Activated CD4-positive, alpha-beta T cell treated with anti-CD3 and anti-CD28 coated beads, Interleukin-2, Interleukin-6, amounts not matched to agents 100 ng/mL and 50 ng/mL, durations not matched to agents 16 hours and 8 hours (primary cell): ENCODE measurements around the gene UPK3A.
"Not testable (repeated sequence)": the region's sequence is repeated elsewhere in the genome, so short reads cannot be mapped to it uniquely, and the experiment has no call there.

Experiments
- DNase-seq: peaks from one replicate; pipeline ENCODE4 v3.0.0-alpha.2; 2020

Gene UPK3A

DNA sequence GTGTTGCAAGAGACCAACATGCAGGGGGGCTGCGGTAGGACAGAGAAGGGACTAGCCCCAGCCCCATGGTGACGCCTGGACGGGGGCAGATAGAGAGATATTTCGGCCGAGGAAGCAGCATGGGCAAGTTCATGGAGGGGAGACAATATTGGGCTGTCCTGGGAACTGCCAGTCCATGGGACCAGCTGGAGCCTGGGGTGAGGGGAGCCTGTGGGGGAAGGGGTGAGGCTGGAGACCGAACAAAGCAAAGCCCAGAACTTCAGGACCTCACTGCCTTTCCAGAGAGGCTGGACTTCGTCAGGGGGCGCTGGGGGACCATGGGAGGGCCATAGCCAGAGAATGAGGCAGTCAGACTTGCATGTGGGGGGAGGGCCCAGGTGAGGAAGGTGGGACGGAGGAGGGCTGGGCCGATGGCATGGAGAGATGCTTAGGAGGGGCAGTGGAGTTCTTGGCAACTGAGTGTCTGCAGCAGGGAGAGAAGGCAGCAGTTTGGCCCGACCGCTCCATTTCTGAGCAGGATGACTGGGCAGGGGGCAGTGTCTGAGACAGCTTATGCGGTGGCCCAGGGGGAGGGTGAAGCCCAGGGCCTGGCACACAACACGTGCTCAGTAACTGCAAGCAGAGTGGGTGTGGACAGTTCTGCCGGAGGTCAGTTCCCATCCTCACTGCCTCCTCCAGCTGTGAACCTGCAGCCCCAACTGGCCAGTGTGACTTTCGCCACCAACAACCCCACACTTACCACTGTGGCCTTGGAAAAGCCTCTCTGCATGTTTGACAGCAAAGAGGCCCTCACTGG is 712 bp downstream of the UPK3A start:
- DNase-seq: no peak

DNA sequence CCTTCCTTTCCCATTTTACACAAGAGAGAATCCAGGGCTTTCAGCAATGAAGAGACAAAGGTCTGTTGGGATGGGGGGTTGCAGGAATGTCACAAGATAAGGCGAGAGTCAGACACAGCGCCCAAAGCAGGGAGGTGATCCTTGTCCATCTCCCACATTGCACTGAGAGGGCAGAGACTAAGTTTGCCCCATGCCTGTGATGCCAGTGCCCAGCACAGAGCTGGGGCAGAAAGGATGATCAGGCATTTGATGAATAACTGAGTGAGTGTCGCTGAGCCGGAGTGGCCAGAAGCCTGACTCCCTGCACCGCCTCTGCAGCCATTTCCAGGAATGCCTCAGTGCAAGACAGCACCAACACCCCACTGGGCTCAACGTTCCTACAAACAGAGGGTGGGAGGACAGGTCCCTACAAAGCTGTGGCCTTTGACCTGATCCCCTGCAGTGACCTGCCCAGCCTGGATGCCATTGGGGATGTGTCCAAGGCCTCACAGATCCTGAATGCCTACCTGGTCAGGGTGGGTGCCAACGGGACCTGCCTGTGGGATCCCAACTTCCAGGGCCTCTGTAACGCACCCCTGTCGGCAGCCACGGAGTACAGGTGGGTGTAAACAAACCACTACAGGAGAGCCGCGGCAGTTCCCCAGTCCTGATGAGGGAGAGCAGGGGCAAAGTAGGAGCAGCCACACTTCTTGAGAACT is 2.3 kb downstream of the UPK3A start:
- DNase-seq: no peak

DNA sequence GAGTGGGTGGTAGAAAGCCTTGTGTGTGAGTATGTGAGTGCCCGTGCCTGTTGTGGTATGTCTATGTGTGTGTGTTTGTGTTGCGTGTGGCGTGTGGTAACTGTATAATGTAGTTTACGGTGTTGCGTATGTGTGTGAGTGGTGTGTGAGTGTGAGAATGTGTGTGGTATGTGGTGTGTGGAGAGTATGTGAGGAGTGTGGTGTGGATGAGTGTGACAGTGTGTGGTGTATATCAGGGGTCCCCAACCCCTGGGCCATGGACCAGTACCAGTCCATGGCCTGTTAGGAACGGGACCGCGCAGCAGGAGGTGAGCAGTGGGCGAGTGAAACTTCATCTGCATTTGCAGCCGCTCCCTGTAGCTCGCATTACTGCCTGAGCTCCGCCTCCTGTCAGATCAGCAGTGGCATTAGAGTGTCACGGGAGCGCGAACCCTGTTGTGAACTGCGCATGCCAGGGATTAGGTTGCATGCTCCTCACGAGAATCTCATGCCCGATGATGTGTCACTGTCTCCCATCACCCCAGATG is 5.7 kb downstream of the UPK3A start:
- no peak for DNase-seq

DNA sequence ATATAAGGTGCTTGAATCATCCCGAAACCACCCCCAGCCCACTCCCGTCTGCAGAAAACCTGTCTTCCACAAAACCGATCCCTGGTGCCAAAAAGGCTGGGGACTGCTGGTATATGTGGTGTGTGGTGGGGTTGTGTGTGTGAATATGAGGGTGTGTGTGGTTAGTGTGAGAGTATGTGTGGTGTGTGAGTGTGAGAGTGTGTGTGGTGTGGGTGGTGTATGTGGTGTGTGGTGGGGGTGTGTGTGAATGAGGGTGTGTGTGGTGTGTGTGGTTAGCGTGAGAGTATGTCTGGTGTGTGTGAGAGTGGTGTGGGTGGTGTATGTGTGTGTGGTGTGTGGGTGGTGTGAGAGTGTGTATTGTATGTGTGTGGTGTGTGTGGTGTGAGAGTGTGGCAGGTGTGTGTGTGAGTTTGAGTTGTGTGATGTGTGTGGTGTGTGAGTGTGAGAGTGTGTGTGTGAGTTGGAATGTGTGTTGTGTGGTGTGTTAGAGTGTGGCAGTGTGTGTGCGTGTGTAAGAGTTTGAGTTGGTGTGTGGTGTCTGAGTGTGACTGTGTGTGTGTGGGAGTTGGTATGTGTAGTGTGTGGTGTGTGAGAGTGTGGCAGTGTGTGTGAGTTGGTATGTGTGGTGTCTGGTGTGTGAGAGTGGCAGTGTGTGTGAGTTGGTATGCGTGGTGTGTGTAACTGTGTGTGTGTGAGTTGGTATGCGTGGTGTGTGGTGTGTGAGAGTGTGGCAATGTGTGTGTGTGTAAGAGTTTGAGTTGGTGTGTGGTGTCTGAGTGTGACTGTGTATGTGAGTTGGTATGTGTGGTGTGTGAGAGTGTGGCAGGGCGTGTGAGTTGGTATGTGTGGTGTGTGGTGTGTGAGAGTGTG is 6.5 kb downstream of the UPK3A start:
- no peak for DNase-seq

DNA sequence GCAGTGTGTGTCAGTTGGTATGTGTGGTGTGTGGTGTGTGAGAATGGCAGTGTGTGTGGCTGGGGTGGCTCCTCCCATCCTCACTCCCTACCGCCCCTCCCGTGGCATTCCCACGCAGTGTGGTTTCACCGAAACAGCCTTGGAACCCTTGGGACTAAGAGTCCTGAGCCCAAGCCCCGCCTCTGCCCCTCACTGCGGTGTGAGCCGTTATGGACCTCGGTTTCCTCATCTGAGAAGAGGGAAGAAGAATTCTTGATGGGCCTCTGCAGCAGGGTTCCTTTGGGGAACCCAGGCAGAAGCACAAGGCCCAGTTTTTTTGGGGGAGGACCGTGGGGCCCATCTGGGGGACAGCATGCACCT is 7.2 kb downstream of the UPK3A start:
- no peak for DNase-seq

DNA sequence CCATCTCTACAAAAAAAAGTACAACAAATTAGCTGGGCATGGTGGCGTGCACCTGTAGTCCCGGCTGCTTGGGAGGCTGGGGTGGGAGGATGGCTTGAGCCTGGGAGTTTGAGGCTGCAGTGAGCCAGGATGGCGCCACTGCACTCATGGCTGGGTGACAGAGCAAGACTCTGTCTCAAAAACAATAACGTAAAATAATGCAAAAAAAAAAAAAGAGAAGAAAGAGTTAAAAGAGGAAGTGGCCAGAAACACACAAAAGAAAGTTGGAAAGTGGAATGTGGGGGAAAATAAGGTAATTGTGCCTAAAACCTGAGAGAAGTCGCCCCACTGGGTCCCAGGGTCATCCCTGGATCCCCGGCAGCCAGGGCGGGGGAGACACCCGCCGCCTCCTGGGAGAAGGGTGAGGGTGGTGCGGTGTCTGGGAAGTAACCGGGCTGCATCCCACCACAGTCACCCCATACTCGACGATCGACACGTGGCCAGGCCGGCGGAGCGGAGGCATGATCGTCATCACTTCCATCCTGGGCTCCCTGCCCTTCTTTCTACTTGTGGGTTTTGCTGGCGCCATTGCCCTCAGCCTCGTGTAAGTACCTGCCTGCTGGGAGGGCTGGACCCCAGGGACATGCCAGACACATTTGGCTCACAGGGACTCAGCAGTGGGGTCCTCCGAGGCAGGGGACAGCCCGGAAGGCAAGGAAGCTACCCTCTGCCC is 8.1 kb downstream of the UPK3A start:
- no peak for DNase-seq

DNA sequence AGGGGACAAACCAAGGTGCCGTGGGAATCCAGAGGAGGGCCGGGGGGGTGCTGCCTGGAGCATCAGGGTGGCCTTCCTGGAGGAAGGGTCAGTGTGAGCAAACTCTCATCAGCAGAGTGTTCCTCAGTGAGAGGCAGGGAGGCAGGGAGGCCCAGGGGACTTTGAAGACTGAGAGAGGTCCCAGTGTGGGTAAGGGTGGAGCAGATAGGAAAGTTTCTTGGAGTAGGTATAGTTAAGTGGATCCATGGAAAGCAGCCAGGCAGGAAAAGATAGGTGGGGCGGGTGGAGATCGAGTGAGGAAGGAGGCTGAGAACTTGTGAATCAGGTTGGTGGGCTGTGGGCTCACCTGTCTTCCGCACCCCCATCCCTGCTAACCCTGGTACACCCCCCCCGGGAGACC is 9.3 kb downstream of the UPK3A start:
- DNase-seq: no peak

DNA sequence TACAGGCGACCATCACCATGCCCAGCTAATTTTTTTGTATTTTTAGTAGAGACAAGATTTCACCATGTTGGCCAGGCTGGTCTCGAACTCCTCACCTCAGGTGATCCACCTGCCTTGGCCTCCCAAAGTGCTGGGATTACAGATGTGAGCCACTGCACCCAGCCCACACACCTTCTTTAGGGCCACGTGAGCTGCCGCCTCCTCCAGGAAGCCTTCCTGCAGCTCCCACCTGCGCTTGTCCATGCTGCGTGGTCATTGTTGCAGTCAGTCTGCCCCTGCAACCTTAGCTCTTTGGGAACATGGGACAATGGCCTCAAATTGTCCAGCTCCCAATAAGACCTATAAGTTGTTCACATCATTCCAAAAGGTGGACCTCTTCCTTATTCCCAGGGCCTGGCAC is 10.3 kb downstream of the UPK3A start:
- DNase-seq: not testable (repeated sequence)

DNA sequence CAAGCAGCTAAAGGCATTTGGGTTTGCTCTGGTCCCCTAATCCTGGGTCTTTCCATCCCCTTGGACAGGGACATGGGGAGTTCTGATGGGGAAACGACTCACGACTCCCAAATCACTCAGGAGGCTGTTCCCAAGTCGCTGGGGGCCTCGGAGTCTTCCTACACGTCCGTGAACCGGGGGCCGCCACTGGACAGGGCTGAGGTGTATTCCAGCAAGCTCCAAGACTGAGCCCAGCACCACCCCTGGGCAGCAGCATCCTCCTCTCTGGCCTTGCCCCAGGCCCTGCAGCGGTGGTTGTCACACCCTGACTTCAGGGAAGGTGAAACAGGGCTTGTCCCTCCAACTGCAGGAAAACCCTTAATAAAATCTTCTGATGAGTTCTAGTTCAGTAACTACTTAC is 10.7 kb downstream of the UPK3A start:
- no peak for DNase-seq

DNA sequence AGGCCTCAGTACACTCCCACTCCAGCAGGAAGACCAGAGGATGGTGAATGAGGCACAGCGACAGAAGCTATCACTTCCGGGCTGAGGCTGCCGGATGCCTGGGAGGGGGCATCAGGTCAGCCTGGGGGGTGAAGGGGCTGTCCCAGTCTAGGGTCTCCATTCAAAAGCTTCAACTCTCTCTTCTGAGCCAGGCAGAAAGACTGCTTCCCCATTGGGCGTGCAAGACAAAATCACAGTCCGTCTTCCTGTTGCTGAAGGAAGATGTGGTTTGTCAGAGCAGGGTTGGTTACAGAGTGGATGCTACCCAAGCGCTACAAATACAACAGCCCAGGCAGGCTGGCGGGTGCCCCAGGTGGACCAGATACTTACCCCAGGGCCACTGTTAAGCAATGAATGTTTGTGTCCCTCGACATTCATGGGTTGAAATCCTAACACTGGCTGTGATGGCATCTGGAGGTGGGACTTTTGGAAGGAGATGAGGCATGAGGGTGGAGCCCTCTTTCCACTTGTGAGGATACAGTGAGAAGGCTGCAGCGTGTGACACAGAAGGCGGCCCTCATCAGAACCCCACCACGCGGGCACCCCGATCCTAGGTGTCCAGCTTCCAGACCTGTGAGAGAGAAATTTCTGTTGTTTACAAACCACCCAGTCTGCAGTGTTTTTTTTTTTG is 12.0 kb downstream of the UPK3A start:
- DNase-seq: peak; percentile 33

DNA sequence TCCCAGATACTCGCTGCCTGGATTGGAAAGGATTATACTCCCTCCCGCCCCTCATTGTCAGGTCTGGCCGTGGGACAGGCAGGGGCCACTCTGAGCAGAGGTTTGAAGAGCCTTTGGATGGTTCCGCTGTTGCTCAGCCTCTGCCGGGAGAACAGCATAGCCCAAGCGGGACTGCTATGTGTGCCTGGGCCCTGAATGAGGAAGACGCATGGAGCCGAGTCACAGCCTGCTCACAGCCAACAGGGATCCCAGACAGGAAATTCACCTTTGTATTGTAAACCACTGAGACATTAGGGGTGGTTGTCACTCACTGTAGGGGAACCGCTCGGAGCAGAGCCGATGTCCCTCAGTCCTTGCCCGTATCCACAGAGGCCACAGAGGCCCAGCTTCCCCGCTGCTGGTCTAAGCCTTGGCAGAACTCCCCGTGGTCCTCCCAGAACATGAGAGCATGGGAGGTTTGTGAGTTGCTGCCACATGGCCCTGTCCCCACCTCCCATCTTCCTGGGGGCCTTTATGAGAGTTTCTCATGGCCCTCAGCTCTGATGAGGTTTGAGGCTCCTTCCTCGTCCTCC is 14.3 kb downstream of the UPK3A start:
- no peak for DNase-seq

DNA sequence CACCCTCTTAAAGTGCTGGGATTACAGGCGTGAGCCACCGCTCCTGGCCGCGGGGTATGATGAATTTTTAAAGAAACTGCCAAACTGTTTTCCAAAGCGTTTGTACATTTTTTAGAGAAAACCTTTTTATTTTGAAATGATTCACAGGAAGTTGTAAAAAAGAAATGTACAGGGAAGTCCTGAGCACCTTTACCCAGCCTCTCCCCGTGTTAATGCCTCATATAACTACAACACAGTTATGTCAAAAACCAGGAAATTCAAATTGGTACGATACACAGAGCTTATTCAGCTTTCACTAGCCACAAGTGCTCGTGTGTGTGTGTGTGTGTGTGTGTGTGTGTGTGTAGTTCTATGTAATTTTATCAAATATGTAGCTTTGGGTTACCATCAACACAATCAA is 18.0 kb downstream of the UPK3A start:
- no peak for DNase-seq

DNA sequence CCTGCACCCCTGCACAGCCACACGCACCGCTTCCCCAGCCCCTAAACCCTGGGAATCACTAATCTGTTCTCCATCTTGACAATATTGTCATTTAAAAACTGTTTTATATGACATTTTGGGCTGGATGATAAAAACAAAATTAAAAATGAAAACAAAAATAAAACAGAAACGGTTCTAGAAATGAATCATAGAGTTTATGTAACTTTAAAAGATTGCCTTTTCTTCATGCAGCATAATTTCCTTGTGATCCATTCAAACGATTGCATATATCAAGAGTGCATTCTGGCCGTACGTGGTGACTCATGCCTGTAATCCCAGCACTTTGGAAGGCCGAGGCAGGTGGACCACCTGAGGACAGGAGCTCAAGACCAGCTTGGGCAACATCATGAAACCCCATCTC is 18.4 kb downstream of the UPK3A start:
- DNase-seq: no peak

DNA sequence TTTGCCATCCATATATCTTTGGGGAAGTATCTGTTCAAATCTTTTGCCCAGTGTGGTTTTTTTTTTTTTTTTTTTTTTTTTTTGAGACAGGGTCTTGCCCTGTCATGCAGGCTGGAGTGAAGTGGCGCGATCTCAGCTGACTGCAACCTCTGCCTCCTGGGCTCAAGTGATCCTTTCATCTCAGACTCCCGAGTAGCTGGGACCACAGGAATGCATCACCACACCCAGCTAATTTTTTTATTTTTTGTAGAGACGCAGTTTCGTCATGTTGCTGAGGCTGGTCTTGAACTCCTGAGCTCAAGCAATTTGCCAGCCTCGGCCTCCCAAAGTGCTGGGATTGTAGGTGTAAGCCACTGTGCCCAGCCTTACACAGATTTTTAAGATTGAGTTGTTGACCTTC is 20.2 kb downstream of the UPK3A start:
- DNase-seq: no peak

DNA sequence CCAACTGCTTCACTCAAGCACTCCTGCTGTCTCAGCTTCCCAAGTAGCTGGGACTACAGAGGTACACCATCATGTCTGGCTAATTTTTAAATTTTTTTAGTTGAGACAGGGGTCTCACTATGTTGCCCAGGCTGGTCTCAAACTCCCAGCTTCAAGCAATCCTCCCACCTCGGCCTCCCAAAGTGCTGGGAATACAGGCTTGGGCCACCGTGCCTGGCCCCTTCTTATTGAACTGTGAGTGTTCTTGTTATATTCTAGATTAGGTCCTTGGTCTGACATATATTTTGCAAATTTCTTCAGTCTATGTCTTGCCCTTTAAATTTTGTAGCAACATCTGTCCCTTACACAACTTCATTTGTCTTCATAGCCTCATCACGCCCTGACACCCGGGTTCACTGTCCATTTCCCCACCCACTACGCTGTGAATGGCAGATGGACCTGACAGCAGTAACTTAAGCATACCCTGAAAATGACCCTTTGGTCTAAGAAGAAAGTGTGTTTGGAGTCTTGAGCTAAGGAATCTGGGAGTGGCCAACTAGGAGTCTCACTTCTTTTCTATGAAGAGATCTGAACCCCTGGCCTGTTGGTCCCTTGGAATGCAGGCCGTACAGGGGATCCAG is 20.8 kb downstream of the UPK3A start:
- no peak for DNase-seq

DNA sequence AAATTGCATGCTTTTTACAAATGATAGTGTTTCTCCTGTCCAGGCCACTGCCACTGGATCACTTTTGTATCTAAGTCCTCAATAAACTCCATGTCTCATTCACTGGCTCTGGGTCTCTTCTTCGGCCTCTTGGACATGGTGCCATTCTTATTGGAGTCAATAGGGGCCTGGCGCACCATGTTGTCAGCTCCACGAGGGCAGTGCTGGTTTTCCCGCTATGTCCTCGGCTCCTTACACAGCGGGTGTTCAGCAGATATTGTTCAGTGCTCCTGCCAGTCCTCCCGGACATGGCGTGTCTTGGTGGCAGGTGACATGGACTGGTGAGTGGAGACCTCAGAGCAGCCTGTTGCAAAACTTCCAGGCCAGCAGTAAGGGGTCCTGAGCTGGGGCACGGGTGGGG is 21.4 kb downstream of the UPK3A start:
- DNase-seq: no peak

DNA sequence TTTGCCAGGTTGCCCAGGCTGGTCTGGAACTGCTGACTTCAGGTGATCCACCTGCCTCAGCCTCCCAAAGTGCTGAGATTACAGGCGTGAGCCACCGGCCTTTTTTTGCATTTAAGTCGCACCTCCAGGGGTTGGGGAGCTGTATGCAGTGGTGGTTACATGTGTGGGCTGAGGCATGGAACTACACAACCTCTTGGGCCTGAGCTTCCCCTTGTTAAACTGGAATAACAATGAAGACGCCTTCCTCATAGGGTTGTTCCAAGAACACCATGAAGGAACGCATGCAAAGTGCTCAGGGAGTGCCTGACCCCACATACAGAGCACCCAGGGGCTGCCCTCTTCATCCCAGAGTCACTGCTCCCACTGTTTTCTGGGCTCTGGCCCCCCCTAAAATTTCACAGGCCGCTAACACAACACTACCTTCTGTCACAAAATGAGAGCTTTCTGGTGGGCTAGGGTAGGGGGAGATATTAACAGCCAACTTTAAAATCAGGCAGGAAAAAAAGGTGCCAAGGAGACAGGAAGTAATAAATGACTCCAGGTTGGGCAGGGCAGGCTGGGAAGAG is 23.7 kb downstream of the UPK3A start:
- no peak for DNase-seq

DNA sequence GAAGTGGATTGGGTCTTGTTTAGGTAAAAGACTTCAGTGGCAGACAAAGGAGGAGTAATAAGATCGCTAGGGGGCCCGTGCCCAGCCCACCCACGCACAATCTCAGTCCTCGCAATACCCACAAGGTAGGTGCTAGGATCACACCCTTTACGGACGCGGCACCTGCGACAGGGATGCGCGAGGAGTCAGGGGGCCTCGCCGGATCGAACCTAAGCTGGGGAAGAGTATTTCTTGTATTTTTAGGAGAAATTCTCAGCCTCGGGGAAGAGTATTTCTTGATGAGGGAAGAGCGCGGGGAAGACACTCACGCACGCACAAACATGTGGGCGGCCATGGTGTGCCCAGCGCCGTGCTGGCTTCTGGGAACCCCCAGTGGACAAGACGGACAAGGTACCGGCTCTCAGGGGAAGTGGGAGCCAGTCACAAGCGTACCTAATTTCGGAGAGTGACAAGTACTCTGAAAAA is 24.2 kb downstream of the UPK3A start:
- DNase-seq: peak; percentile 28

DNA sequence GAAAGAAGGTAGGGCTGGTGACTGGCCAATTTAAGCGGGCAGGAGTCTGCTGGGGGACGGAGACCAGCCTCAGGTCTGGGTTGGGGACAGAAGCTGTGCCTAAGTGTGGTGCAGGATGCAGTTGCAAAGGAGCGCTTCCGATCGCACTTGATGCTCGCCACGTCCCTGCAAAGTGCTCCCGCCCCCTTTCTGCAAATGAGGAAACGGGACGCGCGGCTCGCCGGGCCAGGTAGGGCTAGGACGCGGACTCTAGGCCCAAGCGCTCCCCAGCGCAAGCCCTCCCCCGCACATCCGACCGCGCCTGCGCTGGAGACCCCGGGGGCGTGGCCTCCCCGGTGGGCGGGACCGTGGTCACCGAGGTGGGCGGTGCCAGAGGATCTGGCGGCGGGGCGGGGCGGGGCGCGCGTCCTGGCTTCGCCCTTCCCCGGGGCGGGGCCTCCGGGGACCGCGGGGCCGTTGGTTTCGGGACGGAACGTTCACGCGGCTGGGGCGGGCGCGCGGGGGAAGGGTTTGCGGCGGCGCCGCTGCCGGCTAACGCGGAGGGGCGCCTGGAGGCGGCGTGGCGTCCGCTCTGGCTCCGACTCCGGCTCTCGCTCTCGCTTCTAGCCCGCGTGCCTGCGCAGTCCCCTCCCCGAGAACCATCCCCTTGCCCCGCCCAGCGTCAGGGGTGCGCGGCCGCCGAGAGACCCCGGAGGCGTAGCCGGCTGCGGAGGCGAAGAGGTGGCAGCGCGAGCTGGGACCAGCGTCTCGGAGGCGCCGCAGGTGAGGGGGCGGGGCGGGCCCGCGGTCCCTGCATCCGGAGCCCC is 24.9 kb downstream of the UPK3A start, which contains the start of gene FAM118A:
TSS of gene FAM118A (plus strand) at position 513 of the 806 bp plus-strand sequence. CDS start 12,446 bp downstream, outside the sequence.
- DNase-seq: peak; percentile 98
